WTC11 (cell line): Measurements from ENCODE around the gene SALL4. TPM values are rescaled to one million over a fixed set of nuclear protein-coding genes. Genes with fewer than 3 reads are reported as not detected.

ENCODE experiments used
- ATAC-seq: fragments of 200-7000 bp; cut with Tn5 transposase; 2 replicates; pipeline ENCODE4 v1.10.0; 2021; ENCODE audit warnings: mild to moderate bottlenecking, moderate library complexity
- CTCF ChIA-PET: fragments of 300-600 bp; sonication (Branson Sonifier 250); formaldehyde crosslinking; loops from one replicate; lab custom pipeline; 2021; ENCODE audit warnings: antibody characterized with exemption; lab: Charles Lee
- POLR2A ChIA-PET: fragments of 350-600 bp; sonication (Branson Sonifier 250); formaldehyde crosslinking; loops from one replicate; lab custom pipeline; 2021; ENCODE audit warnings: antibody characterized with exemption; lab: Charles Lee
- DNase-seq: peaks from one replicate; pipeline ENCODE4 v3.0.0; 2021; ENCODE audit warnings: low spot score
- H3K27ac Mint-ChIP-seq: 2 replicates; pipeline ENCODE4 v1.8.0; 2021; ENCODE audit warnings: mixed read lengths
- H3K27me3 Mint-ChIP-seq: 2 replicates; pipeline ENCODE4 v1.8.0; 2021; ENCODE audit warnings: low read depth, mild to moderate bottlenecking, moderate library complexity, mixed read lengths
- H3K36me3 Mint-ChIP-seq: 2 replicates; pipeline ENCODE4 v1.8.0; 2021; ENCODE audit warnings: mixed read lengths
- H3K4me1 Mint-ChIP-seq: 2 replicates; pipeline ENCODE4 v1.8.0; 2022; ENCODE audit warnings: mixed read lengths
- H3K4me3 Mint-ChIP-seq: 2 replicates; pipeline ENCODE4 v1.8.0; 2021; ENCODE audit warnings: mild to moderate bottlenecking, moderate library complexity, mixed read lengths
- H3K9me3 Mint-ChIP-seq: 2 replicates; pipeline ENCODE4 v1.8.0; 2021; ENCODE audit warnings: mixed read lengths
- AR ChIP-seq: fragments of 250-450 bp; sonication (Bioruptor Pico); IDR thresholded peaks from 2 replicates; pipeline ENCODE4 v1.9.0; 2021; ENCODE audit warnings: mild to moderate bottlenecking
- FOXJ3 ChIP-seq: sonication (generic); formaldehyde crosslinking; IDR thresholded peaks from 2 replicates; pipeline ENCODE4 v1.9.0; 2021; ENCODE audit warnings: missing genetic modification reagents, mild to moderate bottlenecking, borderline replicate concordance
- FOXP1 ChIP-seq: sonication (generic); formaldehyde crosslinking; IDR thresholded peaks from 2 replicates; pipeline ENCODE4 v1.8.0; 2022; ENCODE audit warnings: missing genetic modification reagents, mild to moderate bottlenecking, moderate library complexity, borderline replicate concordance
- NFE2L1 ChIP-seq: sonication (generic); formaldehyde crosslinking; IDR thresholded peaks from 2 replicates; pipeline ENCODE4 v1.8.1; 2023; ENCODE audit warnings: missing genetic modification reagents
- NR1H2 ChIP-seq: sonication (generic); formaldehyde crosslinking; IDR thresholded peaks from 2 replicates; pipeline ENCODE4 v1.9.0; 2021; ENCODE audit warnings: mild to moderate bottlenecking, moderate library complexity, missing genetic modification reagents
- NR2C2 ChIP-seq: sonication (generic); formaldehyde crosslinking; IDR thresholded peaks from 2 replicates; pipeline ENCODE4 v1.8.0; 2022; ENCODE audit warnings: mild to moderate bottlenecking, missing genetic modification reagents
- PRDM15 ChIP-seq: sonication (generic); formaldehyde crosslinking; IDR thresholded peaks from 2 replicates; pipeline ENCODE4 v1.8.0; 2022; ENCODE audit warnings: missing genetic modification reagents
- PREB ChIP-seq: sonication (generic); formaldehyde crosslinking; IDR thresholded peaks from 2 replicates; pipeline ENCODE4 v1.8.1; 2022; ENCODE audit warnings: mild to moderate bottlenecking, missing genetic modification reagents, moderate library complexity, borderline replicate concordance
- RORB ChIP-seq: fragments of 250-450 bp; sonication (Bioruptor Pico); IDR thresholded peaks from 2 replicates; pipeline ENCODE4 v1.9.0; 2021; ENCODE audit warnings: mild to moderate bottlenecking
- SMAD4 ChIP-seq: sonication (generic); formaldehyde crosslinking; IDR thresholded peaks from 2 replicates; pipeline ENCODE4 v1.8.0; 2022; ENCODE audit warnings: mild to moderate bottlenecking, missing genetic modification reagents
- ZNF138 ChIP-seq: sonication (generic); formaldehyde crosslinking; conservative IDR thresholded peaks from 2 replicates; pipeline ENCODE4 v1.8.1; 2022; ENCODE audit warnings: mild to moderate bottlenecking, moderate library complexity, missing genetic modification reagents
- ZNF396 ChIP-seq: fragments of 250-450 bp; sonication (Bioruptor Pico); IDR thresholded peaks from 2 replicates; pipeline ENCODE4 v1.8.0; 2021; ENCODE audit warnings: mild to moderate bottlenecking, moderate library complexity, borderline replicate concordance
- total RNA-seq: library from RNA; stranded (reverse); gene quantifications from 3 replicates; pipeline ENCODE4 v1.2.3, GENCODE V29; 2021
- TF ChIP-seq, protein P1 (sequence below): fragments of 250-450 bp; sonication (Bioruptor Pico); conservative IDR thresholded peaks from 2 replicates; pipeline ENCODE4 v1.9.0; 2021; ENCODE audit warnings: mild to moderate bottlenecking
- TF ChIP-seq, protein P2 (sequence below): sonication (generic); formaldehyde crosslinking; IDR thresholded peaks from 2 replicates; pipeline ENCODE4 v1.8.1; 2023; ENCODE audit warnings: mild to moderate bottlenecking, missing genetic modification reagents

Gene SALL4
- total RNA-seq, 1 experiment from 2014 or later, result 156 TPM

DNA sequence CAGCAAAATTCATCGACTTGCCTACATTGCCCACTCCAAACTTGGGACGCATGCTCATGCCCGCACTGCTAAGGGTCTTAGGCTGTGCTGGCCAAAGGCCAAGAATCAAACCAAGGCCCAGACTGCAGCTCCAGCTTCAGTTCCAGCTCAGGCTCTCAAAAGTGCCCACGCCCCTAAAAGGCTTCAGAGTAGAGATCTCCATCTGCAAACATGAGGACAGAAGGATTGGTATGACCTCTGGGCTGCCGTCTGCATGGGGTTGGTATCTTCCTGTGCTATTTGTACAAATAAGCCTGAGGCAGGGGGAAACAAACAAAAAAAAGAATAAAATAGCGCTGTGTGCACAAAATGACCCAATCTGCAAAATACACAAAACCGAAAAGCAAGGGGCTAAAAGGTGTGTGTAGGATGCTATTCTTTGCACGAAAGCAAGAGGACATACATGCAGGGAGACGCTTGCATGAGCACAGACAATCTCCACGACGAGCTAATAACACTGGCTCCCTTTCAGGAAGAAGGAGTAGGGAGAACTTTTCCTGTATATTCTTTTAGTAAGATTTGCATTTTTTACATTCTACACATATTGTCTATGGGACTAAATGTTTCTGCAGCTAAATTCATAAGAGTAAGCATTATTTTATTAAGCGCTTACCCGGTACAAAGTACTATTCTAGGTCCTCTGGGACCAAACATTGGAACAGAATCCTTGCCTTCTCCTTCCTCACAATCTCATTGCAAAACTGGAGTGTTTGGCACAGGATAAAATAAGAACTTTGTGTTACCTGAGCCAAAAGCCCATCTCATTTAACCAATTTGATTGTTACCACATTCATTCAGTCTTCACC, 67.2 kb downstream of the SALL4 start (continued):
- no peak for TF ChIP-seq PREB
- TF ChIP-seq PRDM15 (CRISPR knock-in tag), result no peak
- TF ChIP-seq RORB (CRISPR knock-in tag), result no peak
- TF ChIP-seq, protein P1, sequence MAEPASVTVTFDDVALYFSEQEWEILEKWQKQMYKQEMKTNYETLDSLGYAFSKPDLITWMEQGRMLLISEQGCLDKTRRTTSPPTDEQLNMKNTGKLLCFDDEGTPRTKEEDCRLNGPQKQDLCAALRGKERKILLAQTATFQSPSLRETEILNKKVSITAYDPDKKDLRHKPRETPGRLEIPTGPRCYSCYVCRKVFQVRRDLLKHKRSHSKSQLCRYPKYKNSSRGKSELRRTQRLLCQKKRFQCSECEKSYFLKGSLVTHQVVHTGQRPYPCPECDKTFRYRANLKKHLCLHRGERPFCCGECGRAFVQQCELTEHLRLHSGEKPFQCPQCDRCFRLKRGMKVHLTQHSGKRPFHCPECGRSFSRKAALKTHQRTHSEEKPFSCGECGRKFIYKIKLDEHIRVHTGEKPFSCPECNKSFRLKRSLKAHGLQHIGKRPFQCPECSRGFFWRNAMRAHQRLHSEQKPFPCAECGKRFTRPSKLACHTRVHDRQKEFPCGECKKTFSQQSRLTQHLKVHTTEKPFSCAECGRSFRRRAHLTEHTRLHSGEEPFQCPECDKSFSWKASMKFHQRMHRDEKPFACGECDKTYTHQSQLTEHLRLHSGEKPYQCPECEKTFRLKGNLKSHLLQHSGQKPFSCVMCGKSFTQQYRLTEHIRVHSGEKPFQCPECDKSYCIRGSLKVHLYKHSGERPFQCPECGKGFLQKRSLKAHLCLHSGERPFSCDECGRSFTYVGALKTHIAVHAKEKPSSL, result no peak
- no peak for TF ChIP-seq FOXJ3 (CRISPR knock-in tag)
- no peak for TF ChIP-seq NR1H2 (CRISPR knock-in tag)
- no peak for TF ChIP-seq ZNF138 (CRISPR knock-in tag)
- TF ChIP-seq, all 79 proteins: peak for 0

DNA sequence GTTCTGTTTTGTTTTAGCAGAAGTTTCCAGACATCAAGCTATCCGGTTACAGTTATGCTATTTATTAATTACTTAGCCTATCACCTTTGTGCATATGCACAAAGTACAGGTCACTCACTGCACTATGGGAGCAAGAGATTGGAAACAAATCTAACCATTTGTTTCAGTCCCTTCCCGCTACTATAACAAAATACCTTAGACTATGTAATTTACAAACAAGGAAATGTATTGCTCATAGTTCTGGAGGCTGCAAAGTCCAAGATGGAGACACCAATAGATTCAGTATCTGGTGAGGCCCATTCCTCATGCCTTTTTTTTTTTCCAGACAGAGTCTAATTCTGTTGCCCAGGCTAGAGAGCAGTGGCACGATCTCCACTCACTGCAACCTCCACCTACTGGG, 69.3 kb downstream of the SALL4 start:
- no peak overlapping the region for H3K27ac Mint-ChIP-seq
- H3K27me3 Mint-ChIP-seq, result no peaks in the 10 kb centered on the region
- no peak for ATAC-seq
- POLR2A ChIA-PET, result no interaction called here
- H3K36me3 Mint-ChIP-seq, result no peaks in the 10 kb centered on the region
- TF ChIP-seq SMAD4 (CRISPR knock-in tag) (no peak), NFE2L1 (CRISPR knock-in tag) (no peak), AR (CRISPR knock-in tag) (no peak), FOXP1 (CRISPR knock-in tag) (no peak), NR2C2 (CRISPR knock-in tag) (no peak), ZNF396 (CRISPR knock-in tag) (no peak)
- TF ChIP-seq, protein P2, sequence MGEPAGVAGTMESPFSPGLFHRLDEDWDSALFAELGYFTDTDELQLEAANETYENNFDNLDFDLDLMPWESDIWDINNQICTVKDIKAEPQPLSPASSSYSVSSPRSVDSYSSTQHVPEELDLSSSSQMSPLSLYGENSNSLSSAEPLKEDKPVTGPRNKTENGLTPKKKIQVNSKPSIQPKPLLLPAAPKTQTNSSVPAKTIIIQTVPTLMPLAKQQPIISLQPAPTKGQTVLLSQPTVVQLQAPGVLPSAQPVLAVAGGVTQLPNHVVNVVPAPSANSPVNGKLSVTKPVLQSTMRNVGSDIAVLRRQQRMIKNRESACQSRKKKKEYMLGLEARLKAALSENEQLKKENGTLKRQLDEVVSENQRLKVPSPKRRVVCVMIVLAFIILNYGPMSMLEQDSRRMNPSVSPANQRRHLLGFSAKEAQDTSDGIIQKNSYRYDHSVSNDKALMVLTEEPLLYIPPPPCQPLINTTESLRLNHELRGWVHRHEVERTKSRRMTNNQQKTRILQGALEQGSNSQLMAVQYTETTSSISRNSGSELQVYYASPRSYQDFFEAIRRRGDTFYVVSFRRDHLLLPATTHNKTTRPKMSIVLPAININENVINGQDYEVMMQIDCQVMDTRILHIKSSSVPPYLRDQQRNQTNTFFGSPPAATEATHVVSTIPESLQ (CRISPR knock-in tag), result no peak
- TF ChIP-seq, all 79 proteins: peak for 0
- no peak overlapping the region for H3K4me3 Mint-ChIP-seq
- DNase-seq, result no peak
- peaks cover 10% of the 10 kb centered on the region for H3K4me1 Mint-ChIP-seq
- no peaks in the 10 kb centered on the region for H3K9me3 Mint-ChIP-seq
- CTCF ChIA-PET, result no interaction called here

Other genes starting within 250 kb of the SALL4 start
- 5.0 to 5.4 TPM (median 5.0 TPM) in 3 replicates for gene ATP9A, start 34.1 kb downstream of the SALL4 start, total RNA-seq